Thymus (tissue), 11 donors: Measurements from ENCODE around the gene PCDHB11. TPM values are rescaled to one million over a fixed set of nuclear protein-coding genes. Genes with fewer than 3 reads are reported as not detected.

Source experiments
- DNase-seq, 9 donors: peaks; one replicate each; pipeline ENCODE4 v3.0.0-alpha.2; 2013; ENCODE audit warnings: low spot score in 9 of 9, low read depth in 6 of 9, missing footprints in 1 of 9
- H3K27ac ChIP-seq, 2 donors: one replicate each; pipeline ENCODE4 v1.5.1; 2013; ENCODE audit warnings: control low read depth in 1 of 2, low read depth in 1 of 2, low read length in 1 of 2, mild to moderate bottlenecking in 1 of 2, moderate library complexity in 1 of 2
- H3K27me3 ChIP-seq, 2 donors: one replicate each; pipeline ENCODE4 v1.5.1; 2013; ENCODE audit warnings: low read length in 1 of 2; ENCODE audit not compliant: control insufficient read depth in 2 of 2, insufficient read depth in 1 of 2
- H3K36me3 ChIP-seq, 2 donors: one replicate each; pipeline ENCODE4 v1.5.1; 2013; ENCODE audit warnings: low read length in 1 of 2, mild to moderate bottlenecking in 1 of 2, moderate library complexity in 1 of 2; ENCODE audit not compliant: control insufficient read depth in 2 of 2, insufficient read depth in 2 of 2
- H3K4me1 ChIP-seq, 2 donors: one replicate each; pipeline ENCODE4 v1.5.1; 2013; ENCODE audit warnings: low read length in 2 of 2; ENCODE audit not compliant: control insufficient read depth in 2 of 2, insufficient read depth in 2 of 2
- H3K4me3 ChIP-seq, 2 donors: one replicate each; pipeline ENCODE4 v1.5.1; 2013; ENCODE audit warnings: low read length in 2 of 2, control low read depth in 1 of 2, mild to moderate bottlenecking in 1 of 2
- H3K9me3 ChIP-seq, 2 donors: one replicate each; pipeline ENCODE4 v1.5.1; 2013; ENCODE audit warnings: low read length in 1 of 2, mild to moderate bottlenecking in 1 of 2; ENCODE audit not compliant: control insufficient read depth in 2 of 2, insufficient read depth in 1 of 2
- polyA plus RNA-seq: library from polyadenylated mRNA; stranded (reverse); fragments of 200-250 nt; gene quantifications from one replicate; pipeline ENCODE4 v1.2.3, GENCODE V29; 2013
- total RNA-seq: library from RNA; stranded (reverse); fragments of 120-200 nt; gene quantifications from one replicate; pipeline ENCODE4 v1.2.4, GENCODE V29; 2013
- donor health status: healthy.

PCDHB11 gene
- total and polyA plus RNA-seq, 2 donors = 0.24 to 0.37 TPM

- H3K4me3 ChIP-seq = no peak overlapping the region
- H3K27me3 ChIP-seq = peaks cover 0 to 7% of the 10 kb centered on the region in 2 donors
- H3K9me3 ChIP-seq = peaks cover 4 to 19% of the 10 kb centered on the region in 2 donors
- H3K36me3 ChIP-seq = no peaks in the 10 kb centered on the region
- H3K4me1 ChIP-seq = no peaks in the 10 kb centered on the region
- no peak overlapping the region for H3K27ac ChIP-seq
- no peak for DNase-seq
These were observed 51.1 kb downstream of the PCDHB11 start for GRCh38 chr5:141250576-141250975.

Other genes starting within 250 kb of the PCDHB11 start
Only the 30 nearest of the 37 such genes appear.
- gene PCDHB1, start 148.3 kb upstream of the PCDHB11 start, total RNA-seq = 0.05 TPM
- 0.02 TPM for gene PCDHB1, start 148.3 kb upstream of the PCDHB11 start, polyA plus RNA-seq
- gene PCDHB2, start 105.0 kb upstream of the PCDHB11 start, total RNA-seq = 0.24 TPM
- 0.39 TPM for gene PCDHB2, start 105.0 kb upstream of the PCDHB11 start, polyA plus RNA-seq
- 0.09 TPM for gene PCDHB3, start 99.2 kb upstream of the PCDHB11 start, total RNA-seq
- gene PCDHB3, start 99.2 kb upstream of the PCDHB11 start, polyA plus RNA-seq = 0.11 TPM
- gene PCDHB4, start 77.8 kb upstream of the PCDHB11 start, total RNA-seq = 0.09 TPM
- gene PCDHB4, start 77.8 kb upstream of the PCDHB11 start, polyA plus RNA-seq = 0.34 TPM
- gene PCDHB5, start 64.4 kb upstream of the PCDHB11 start, total RNA-seq = 0.38 TPM
- 1.0 TPM for gene PCDHB5, start 64.4 kb upstream of the PCDHB11 start, polyA plus RNA-seq
- gene PCDHB6, start 49.6 kb upstream of the PCDHB11 start, total RNA-seq = 0.09 TPM
- gene PCDHB6, start 49.6 kb upstream of the PCDHB11 start, polyA plus RNA-seq = 0.23 TPM
- 0.14 TPM for gene PCDHB7, start 27.0 kb upstream of the PCDHB11 start, total RNA-seq
- gene PCDHB7, start 27.0 kb upstream of the PCDHB11 start, polyA plus RNA-seq = 0.11 TPM
- 0.05 TPM for gene PCDHB8, start 21.8 kb upstream of the PCDHB11 start, total RNA-seq
- gene PCDHB8, start 21.8 kb upstream of the PCDHB11 start, polyA plus RNA-seq = 0.05 TPM
- gene PCDHB16, start 17.2 kb upstream of the PCDHB11 start, total RNA-seq = 0.14 TPM
- 0.27 TPM for gene PCDHB16, start 17.2 kb upstream of the PCDHB11 start, polyA plus RNA-seq
- gene PCDHB9, start 12.5 kb upstream of the PCDHB11 start, total RNA-seq = 0.19 TPM
- gene PCDHB9, start 12.5 kb upstream of the PCDHB11 start, polyA plus RNA-seq = 0.16 TPM
- 0.19 TPM for gene PCDHB10, start 7.3 kb upstream of the PCDHB11 start, total RNA-seq
- 0.23 TPM for gene PCDHB10, start 7.3 kb upstream of the PCDHB11 start, polyA plus RNA-seq
- 0.19 TPM for gene PCDHB12, start 9.1 kb downstream of the PCDHB11 start, total RNA-seq
- gene PCDHB12, start 9.1 kb downstream of the PCDHB11 start, polyA plus RNA-seq = 0.18 TPM
- 0.14 TPM for gene PCDHB13, start 14.3 kb downstream of the PCDHB11 start, total RNA-seq
- gene PCDHB13, start 14.3 kb downstream of the PCDHB11 start, polyA plus RNA-seq = 0.27 TPM
- 0.38 TPM for gene PCDHB14, start 23.7 kb downstream of the PCDHB11 start, total RNA-seq
- gene PCDHB14, start 23.7 kb downstream of the PCDHB11 start, polyA plus RNA-seq = 0.87 TPM
- gene PCDHB15, start 45.8 kb downstream of the PCDHB11 start, total RNA-seq = 0.33 TPM
- 0.66 TPM for gene PCDHB15, start 45.8 kb downstream of the PCDHB11 start, polyA plus RNA-seq
- gene SLC25A2, start 104.4 kb downstream of the PCDHB11 start, total RNA-seq = 0.09 TPM
- 0.16 TPM for gene SLC25A2, start 104.4 kb downstream of the PCDHB11 start, polyA plus RNA-seq
- gene TAF7, start 121.2 kb downstream of the PCDHB11 start, total RNA-seq = 138 TPM
- 174 TPM for gene TAF7, start 121.2 kb downstream of the PCDHB11 start, polyA plus RNA-seq
- 0.09 TPM for gene PCDHGA1, start 130.9 kb downstream of the PCDHB11 start, total RNA-seq
- 0.16 TPM for gene PCDHGA1, start 130.9 kb downstream of the PCDHB11 start, polyA plus RNA-seq
- gene PCDHGA2, start 139.1 kb downstream of the PCDHB11 start, total RNA-seq = 0.19 TPM
- gene PCDHGA2, start 139.1 kb downstream of the PCDHB11 start, polyA plus RNA-seq = 0.46 TPM
- gene PCDHGA3, start 144.2 kb downstream of the PCDHB11 start, total RNA-seq = 0.19 TPM
- 0.11 TPM for gene PCDHGA3, start 144.2 kb downstream of the PCDHB11 start, polyA plus RNA-seq
- gene PCDHGB1, start 150.5 kb downstream of the PCDHB11 start, total RNA-seq = 0.14 TPM
- gene PCDHGB1, start 150.5 kb downstream of the PCDHB11 start, polyA plus RNA-seq = 0.11 TPM
- gene PCDHGA4, start 155.4 kb downstream of the PCDHB11 start, total RNA-seq = 0.19 TPM
- 0.11 TPM for gene PCDHGA4, start 155.4 kb downstream of the PCDHB11 start, polyA plus RNA-seq
- 0.28 TPM for gene PCDHGB2, start 160.4 kb downstream of the PCDHB11 start, total RNA-seq
- gene PCDHGB2, start 160.4 kb downstream of the PCDHB11 start, polyA plus RNA-seq = 0.21 TPM
- gene PCDHGA5, start 164.5 kb downstream of the PCDHB11 start, total RNA-seq = 0.19 TPM
- 0.18 TPM for gene PCDHGA5, start 164.5 kb downstream of the PCDHB11 start, polyA plus RNA-seq
- gene PCDHGB3, start 170.6 kb downstream of the PCDHB11 start, total RNA-seq = 0.33 TPM
- 0.14 TPM for gene PCDHGB3, start 170.6 kb downstream of the PCDHB11 start, polyA plus RNA-seq
- 0.47 TPM for gene PCDHGA6, start 174.3 kb downstream of the PCDHB11 start, total RNA-seq
- gene PCDHGA6, start 174.3 kb downstream of the PCDHB11 start, polyA plus RNA-seq = 1.2 TPM
- 0.28 TPM for gene PCDHGA7, start 183.1 kb downstream of the PCDHB11 start, total RNA-seq
- gene PCDHGA7, start 183.1 kb downstream of the PCDHB11 start, polyA plus RNA-seq = 0.46 TPM
- 1.0 TPM for gene PCDHGB4, start 188.1 kb downstream of the PCDHB11 start, total RNA-seq
- gene PCDHGB4, start 188.1 kb downstream of the PCDHB11 start, polyA plus RNA-seq = 1.6 TPM
- 0.19 TPM for gene PCDHGA8, start 193.0 kb downstream of the PCDHB11 start, total RNA-seq
- gene PCDHGA8, start 193.0 kb downstream of the PCDHB11 start, polyA plus RNA-seq = 0.18 TPM
- gene PCDHGB5, start 198.3 kb downstream of the PCDHB11 start, total RNA-seq = 1.6 TPM
- 1.1 TPM for gene PCDHGB5, start 198.3 kb downstream of the PCDHB11 start, polyA plus RNA-seq